ENCODE data around the gene GPR15. TPM values are rescaled to one million over a fixed set of nuclear protein-coding genes. Genes with fewer than 3 reads are reported as not detected.
A peak's percentile ranks its signal among the peaks of the same experiment; 100 is the strongest.

Gene GPR15
- total and polyA plus RNA-seq, 10 of the 15 experiments (the other 5 are each of a cell fraction or from before 2014, with no cell fraction given): 70.7 to 150 (median 115) TPM

- TF ChIP-seq MTA2 (IDR thresholded peaks at IDR 0.05; ENCODE audit: low read depth): no peak
- TF ChIP-seq FOXK2 (IDR thresholded peaks at IDR 0.05): no peak
- no peak for TF ChIP-seq CEBPB (IDR thresholded peaks at IDR 0.05; ENCODE audit: borderline replicate concordance in 1 of 2, low read depth in 2 of 2, low read length in 2 of 2)
- TF ChIP-seq NR2C2 (IDR thresholded peaks at IDR 0.05; ENCODE audit: borderline replicate concordance, control insufficient read depth, insufficient read length, low read depth): no peak
- TF ChIP-seq REST (IDR thresholded peaks at IDR 0.05; ENCODE audit: low read depth, low read length): no peak
- no peak for TF ChIP-seq MYC (IDR thresholded peaks at IDR 0.05; ENCODE audit: insufficient read depth, insufficient read length, insufficient replicate concordance, low read length, severe bottlenecking)
- TF ChIP-seq SPI1 (IDR thresholded peaks at IDR 0.05; ENCODE audit: borderline replicate concordance, insufficient read depth, low read depth, low read length): no peak
- TF ChIP-seq NKRF (conservative IDR thresholded peaks at IDR 0.05): no peak
- no peak for TF ChIP-seq BCLAF1 (IDR thresholded peaks at IDR 0.05)
- TF ChIP-seq SUPT20H (IDR thresholded peaks at IDR 0.05; ENCODE audit: borderline replicate concordance, control insufficient read depth, low read depth, low read length): no peak
- peak; percentile 85 for TF ChIP-seq RUNX3 (IDR thresholded peaks at IDR 0.05; ENCODE audit: low read length)
- no peak for TF ChIP-seq PML (IDR thresholded peaks at IDR 0.05; ENCODE audit: low read length)
- no peak for TF ChIP-seq SRF (IDR thresholded peaks at IDR 0.05; ENCODE audit: low read depth in 2 of 2, low read length in 2 of 2)
- no peak for TF ChIP-seq CBX5 (IDR thresholded peaks at IDR 0.05; ENCODE audit: low read depth)
- no peak for TF ChIP-seq ZNF207 (IDR thresholded peaks at IDR 0.05; ENCODE audit: borderline replicate concordance)
- TF ChIP-seq RELB (IDR thresholded peaks at IDR 0.05; ENCODE audit: low read depth): no peak; the same call in 1 of the 2 replicates
- TF ChIP-seq DPF2 (IDR thresholded peaks at IDR 0.05): peak; percentile 4; the same call in 1 of the 2 replicates
Observed at GRCh38 chr3:98564282-98565005, 32.7 kb downstream of the GPR15 start (continued).

Measured in GM12878 (cell line).